ENCODE measurements around the gene UBE2I.

Gene UBE2I

DNA sequence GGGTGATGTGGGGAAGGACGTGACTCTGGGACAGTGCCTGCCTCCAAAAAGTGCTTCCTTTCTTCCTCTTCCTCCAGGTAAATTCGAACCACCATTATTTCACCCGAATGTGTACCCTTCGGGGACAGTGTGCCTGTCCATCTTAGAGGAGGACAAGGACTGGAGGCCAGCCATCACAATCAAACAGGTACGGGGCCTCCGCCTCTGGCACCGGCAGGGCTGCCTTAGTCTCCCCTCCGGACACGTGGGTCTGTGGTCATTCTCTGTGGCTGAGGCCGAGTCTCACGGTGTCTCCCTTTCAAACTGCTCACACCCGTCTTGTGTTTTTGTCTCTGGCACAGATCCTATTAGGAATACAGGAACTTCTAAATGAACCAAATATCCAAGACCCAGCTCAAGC lies 10.7 kb downstream of the UBE2I start:
- no peak overlapping the region for H3K4me3 ChIP-seq (ENCODE audit: low read length)
- no peak for DNase-seq (ENCODE audit: low read depth)
- TF ChIP-seq, protein P1, sequence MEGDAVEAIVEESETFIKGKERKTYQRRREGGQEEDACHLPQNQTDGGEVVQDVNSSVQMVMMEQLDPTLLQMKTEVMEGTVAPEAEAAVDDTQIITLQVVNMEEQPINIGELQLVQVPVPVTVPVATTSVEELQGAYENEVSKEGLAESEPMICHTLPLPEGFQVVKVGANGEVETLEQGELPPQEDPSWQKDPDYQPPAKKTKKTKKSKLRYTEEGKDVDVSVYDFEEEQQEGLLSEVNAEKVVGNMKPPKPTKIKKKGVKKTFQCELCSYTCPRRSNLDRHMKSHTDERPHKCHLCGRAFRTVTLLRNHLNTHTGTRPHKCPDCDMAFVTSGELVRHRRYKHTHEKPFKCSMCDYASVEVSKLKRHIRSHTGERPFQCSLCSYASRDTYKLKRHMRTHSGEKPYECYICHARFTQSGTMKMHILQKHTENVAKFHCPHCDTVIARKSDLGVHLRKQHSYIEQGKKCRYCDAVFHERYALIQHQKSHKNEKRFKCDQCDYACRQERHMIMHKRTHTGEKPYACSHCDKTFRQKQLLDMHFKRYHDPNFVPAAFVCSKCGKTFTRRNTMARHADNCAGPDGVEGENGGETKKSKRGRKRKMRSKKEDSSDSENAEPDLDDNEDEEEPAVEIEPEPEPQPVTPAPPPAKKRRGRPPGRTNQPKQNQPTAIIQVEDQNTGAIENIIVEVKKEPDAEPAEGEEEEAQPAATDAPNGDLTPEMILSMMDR (IDR thresholded peaks at IDR 0.05; ENCODE audit: insufficient read depth, low read depth, low read length, missing control alignments), result no peak

DNA sequence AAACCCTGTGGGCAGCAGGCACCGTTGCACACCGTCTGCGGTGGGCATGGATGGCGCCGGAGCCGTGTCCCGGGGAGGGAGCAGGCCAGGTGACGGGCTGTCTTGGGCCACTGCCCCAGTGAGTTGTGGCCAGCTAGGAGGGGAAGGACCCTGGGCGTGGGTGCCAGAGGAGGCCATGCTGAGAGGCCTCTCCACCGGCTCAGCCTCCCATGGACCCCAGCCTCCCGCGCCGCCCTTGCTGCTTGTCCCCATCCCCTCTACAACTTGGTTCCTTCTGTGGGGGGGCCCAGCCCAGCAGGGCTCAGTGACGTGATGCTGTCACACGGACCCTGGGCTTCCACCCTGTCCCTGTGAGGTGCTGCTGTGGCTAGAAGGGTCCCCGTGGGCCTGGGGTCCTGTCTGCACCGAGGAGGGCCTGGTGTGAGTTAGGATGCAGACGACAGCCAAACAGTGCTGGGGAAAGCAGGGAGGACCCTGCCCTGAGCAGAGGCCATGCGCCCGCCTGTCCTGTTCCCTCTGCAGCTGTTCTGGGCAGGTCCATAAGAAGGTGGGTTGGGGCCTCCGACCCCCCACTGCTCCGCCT lies 11.3 kb downstream of the UBE2I start:
- TF ChIP-seq, protein P1 (IDR thresholded peaks at IDR 0.05; ENCODE audit: insufficient read depth, low read depth, low read length, missing control alignments), result no peak
- H3K4me3 ChIP-seq (ENCODE audit: low read length), result no peak overlapping the region
- DNase-seq (ENCODE audit: low read depth), result no peak

DNA sequence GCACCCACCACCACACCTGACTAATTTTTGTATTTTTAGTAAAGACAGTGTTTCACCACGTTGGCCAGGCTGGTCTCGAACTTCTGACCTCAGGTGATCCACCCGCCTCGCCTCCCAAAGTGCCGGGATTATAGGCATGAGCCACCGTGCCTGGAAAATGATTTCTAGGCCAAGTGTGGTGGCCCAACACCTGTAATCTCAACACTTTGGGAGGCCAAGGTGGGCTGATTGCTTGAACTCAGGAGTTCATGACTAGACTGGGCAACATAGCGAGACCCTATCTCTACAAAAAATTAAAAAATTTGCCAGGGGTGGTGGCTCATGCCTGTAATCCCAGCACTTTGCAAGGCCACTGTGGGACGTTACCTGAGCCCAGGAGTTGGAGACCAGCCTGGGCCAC lies 13.0 kb downstream of the UBE2I start:
- DNase-seq (ENCODE audit: low read depth), result no peak
- H3K4me3 ChIP-seq (ENCODE audit: low read length), result no peak overlapping the region
- TF ChIP-seq, protein P1 (IDR thresholded peaks at IDR 0.05; ENCODE audit: insufficient read depth, low read depth, low read length, missing control alignments), result no peak

DNA sequence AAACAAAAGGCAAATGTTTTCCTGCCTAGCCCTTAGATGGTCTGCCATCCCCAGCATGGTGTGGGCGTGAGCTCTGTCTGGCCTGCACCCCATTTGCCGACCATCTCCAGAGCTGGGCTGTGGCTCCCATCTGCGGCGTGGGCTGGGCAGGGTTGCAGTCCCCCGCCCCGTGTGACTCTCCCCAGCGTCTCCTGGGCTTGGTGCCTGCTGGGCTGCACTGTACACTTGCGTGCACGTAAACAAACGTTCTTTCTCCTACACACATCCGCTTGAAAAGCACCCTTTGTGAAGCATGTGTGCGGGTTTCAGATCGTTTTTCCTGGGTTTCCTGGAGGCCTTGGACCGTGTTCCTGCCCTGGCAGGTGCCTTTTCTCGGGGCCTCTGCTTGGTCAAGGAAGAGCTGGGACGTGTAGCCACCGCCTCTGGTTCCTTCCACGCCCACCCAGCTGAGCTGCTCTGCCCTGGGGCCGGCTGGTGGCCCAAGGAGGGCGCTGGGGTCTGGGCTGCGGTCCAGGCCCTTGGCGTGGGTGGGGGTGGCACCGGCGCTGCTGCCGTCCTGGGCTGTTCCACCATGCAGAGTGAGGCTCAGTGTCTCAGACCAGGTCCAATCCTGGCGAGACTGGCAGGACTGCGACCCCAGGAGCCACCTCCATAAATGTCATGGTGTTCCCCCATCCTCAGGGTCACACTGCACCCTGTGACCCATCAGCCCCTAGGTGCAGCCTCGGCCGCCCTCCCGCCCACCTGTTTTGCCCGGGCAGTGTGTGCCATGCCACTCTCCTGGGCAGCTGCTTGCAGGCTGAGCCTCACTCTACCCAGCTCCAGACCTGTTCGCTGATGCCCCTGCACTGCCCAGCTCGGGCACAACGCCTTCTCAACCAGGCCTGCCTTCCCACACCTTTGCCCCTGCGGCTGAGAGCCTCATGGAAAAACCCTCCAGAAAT lies 14.1 kb downstream of the UBE2I start:
- TF ChIP-seq, protein P1 (IDR thresholded peaks at IDR 0.05; ENCODE audit: insufficient read depth, low read depth, low read length, missing control alignments), result no peak
- DNase-seq (ENCODE audit: low read depth), result no peak
- H3K4me3 ChIP-seq (ENCODE audit: low read length), result no peak overlapping the region

DNA sequence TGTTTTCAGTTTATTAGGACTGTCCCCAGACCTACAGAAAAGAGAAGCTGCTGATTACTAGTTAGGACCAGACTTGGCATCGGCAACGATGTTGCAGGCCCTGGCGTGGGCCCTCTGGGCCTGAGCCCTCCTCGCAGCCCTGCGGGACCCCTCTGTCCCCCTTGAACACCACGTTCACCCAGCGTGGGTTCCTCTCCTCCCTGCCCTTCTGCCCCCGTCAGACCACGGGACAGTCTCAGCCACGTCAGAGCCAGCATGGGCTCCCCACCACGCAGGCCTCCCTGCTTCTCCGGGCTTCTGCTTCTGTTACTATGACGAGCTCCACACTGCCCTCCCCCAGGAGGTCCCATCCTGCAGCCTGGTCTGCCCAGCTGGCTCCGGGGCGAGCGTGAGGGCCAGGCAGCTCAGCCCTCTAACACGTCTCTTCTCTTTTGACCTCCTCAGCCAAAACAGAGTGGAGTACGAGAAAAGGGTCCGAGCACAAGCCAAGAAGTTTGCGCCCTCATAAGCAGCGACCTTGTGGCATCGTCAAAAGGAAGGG lies 14.9 kb downstream of the UBE2I start:
- TF ChIP-seq, protein P1 (IDR thresholded peaks at IDR 0.05; ENCODE audit: insufficient read depth, low read depth, low read length, missing control alignments), result no peak
- no peak for DNase-seq (ENCODE audit: low read depth)
- H3K4me3 ChIP-seq (ENCODE audit: low read length), result no peak overlapping the region

DNA sequence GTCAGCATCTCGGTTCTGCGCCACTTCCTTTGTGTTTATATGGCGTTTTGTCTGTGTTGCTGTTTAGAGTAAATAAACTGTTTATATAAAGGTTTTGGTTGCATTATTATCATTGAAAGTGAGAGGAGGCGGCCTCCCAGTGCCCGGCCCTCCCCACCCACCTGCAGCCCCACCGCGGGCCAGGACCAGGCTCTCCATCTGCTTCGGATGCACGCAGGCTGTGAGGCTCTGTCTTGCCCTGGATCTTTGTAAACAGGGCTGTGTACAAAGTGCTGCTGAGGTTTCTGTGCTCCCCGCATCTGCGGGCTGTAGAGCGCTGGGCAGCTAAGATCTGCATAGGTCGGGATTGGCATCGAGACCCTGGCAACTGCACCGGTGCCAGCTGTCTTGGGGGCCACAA lies 15.8 kb downstream of the UBE2I start:
- DNase-seq (ENCODE audit: low read depth), result no peak
- TF ChIP-seq, protein P1 (IDR thresholded peaks at IDR 0.05; ENCODE audit: insufficient read depth, low read depth, low read length, missing control alignments), result no peak
- no peak overlapping the region for H3K4me3 ChIP-seq (ENCODE audit: low read length)

All from epithelial cell of esophagus (primary cell).